Fibroblast of the aortic adventitia (primary cell): Measurements from ENCODE around the gene CSPG4. TPM values are rescaled to one million over a fixed set of nuclear protein-coding genes. Genes with fewer than 3 reads are reported as not detected.

Source experiments
- DNase-seq: peaks from one replicate; pipeline ENCODE4 v3.0.0-alpha.2; 2010; ENCODE audit warnings: low read depth
- H3K4me3 ChIP-seq: 2 replicates; pipeline ENCODE4 v1.5.1; 2011; ENCODE audit warnings: low read depth, mild to moderate bottlenecking, control low read depth, low read length, moderate library complexity
- CTCF ChIP-seq: IDR thresholded peaks from 2 replicates; pipeline ENCODE4 v1.5.1; 2011; ENCODE audit warnings: mild to moderate bottlenecking, low read length, control low read depth, inconsistent platforms; ENCODE audit not compliant: insufficient read depth
- total RNA-seq: library from RNA; depleted of rRNA; stranded (reverse); fragments of >200 nt; gene quantifications from 2 replicates; pipeline ENCODE4 v1.2.3, GENCODE V29; 2012; ENCODE audit warnings: low replicate concordance

CSPG4 gene
- total RNA-seq, 1 donor = 27.8 TPM

DNA sequence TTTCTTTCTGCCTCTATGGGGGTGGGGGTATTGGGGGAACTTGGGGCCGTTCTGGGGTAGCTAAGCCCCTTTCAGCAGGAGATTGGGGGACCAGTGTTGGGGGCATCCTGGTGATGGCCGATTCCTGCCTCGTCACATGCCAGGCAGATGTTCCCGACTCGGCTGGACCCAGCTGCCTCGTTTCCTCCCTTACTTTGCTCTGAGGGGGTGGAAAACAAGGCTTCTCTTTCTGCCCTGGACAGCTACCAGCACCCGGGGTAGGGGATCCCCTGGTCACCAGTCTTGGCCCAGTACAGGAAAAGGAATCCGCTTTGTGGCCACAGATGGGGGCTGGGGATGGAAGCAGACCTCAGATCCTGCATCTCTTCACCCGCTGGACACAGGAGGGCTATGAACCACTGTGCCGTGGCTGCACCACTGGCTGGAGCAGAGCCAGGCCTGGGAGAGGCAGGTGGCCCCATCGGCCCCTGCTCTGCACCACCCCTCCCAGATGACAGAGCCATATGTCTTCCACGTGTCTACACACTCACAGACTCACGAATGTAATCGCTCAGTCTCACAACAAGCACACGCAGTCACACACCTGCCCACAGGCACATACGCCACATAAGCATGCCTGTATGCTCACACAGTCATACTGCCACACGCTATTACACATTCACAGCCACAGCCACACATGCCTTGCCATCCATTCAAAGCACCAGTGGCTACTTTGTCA is 52.6 kb downstream of the CSPG4 start:
- no peak for TF ChIP-seq CTCF

GRCh38 chr15:75659141-75659771 is 53.4 kb downstream of the CSPG4 start:
- DNase-seq = no peak

More for the DNA sequence above, 52.6 kb downstream of the CSPG4 start:
- DNase-seq = no peak
- no peak overlapping the region for H3K4me3 ChIP-seq

GRCh38 chr15:75656813-75657212 is 55.8 kb downstream of the CSPG4 start:
- no peak for DNase-seq
- no peak overlapping the region for H3K4me3 ChIP-seq
- TF ChIP-seq CTCF = no peak

More at GRCh38 chr15:75659141-75659771, 53.4 kb downstream of the CSPG4 start:
- no peak overlapping the region for H3K4me3 ChIP-seq
- no peak for TF ChIP-seq CTCF

DNA sequence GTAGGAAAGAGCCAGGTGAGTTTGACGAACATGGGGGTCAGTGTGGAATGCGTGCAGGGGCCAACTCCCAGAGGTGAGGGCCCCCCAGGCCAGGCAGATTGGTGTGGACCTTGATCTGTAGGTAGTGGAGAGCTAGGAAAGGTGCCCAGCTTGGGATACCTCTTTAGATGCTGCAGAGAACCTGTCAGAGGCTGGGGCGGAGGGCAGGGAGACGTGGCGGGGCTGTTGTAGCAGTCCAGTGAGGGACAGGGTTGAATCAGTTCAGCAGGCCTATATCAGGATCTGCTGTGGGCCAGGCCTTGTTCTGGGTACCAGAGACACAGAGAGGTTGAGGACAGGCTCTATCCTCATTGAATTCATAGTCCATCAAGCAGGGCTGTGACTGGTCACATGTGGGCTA is 56.3 kb downstream of the CSPG4 start:
- H3K4me3 ChIP-seq = no peak overlapping the region
- no peak for TF ChIP-seq CTCF
- no peak for DNase-seq

- TF ChIP-seq CTCF = no peak
- DNase-seq = no peak
Measured at GRCh38 chr15:75655931-75656330, 56.7 kb downstream of the CSPG4 start.

GRCh38 chr15:75654201-75654907 is 58.3 kb downstream of the CSPG4 start:
- DNase-seq = no peak
- TF ChIP-seq CTCF = no peak
- H3K4me3 ChIP-seq = no peak overlapping the region

More at GRCh38 chr15:75655931-75656330, 56.7 kb downstream of the CSPG4 start:
- H3K4me3 ChIP-seq = no peak overlapping the region
